HCT116 (cell line): ENCODE data around the gene ZNF224.

Experiments
- CEBPB ChIP-seq: IDR thresholded peaks from 2 replicates; pipeline ENCODE4 v1.6.1; 2012; ENCODE audit warnings: low read depth
- CTCF ChIP-seq, 3 experiments: fragments of 200-600 bp in 1 of 3; sonication (generic) in 1 of 3; IDR thresholded peaks in 2 of 3; conservative IDR thresholded peaks in 1 of 3; 2 replicates each; pipeline ENCODE4 v1.5.1; 2012 to 2017; ENCODE audit warnings: low read depth in 2 of 3, low read length in 2 of 3, antibody characterized with exemption in 1 of 3, borderline replicate concordance in 1 of 3, control low read depth in 1 of 3, mild to moderate bottlenecking in 1 of 3, mixed read lengths in 1 of 3, mixed run types in 1 of 3, moderate library complexity in 1 of 3; ENCODE audit not compliant: insufficient read depth in 1 of 3
- ELF1 ChIP-seq: IDR thresholded peaks from 2 replicates; pipeline ENCODE4 v1.6.1; 2012; ENCODE audit warnings: low read depth, borderline replicate concordance
- EZH2 ChIP-seq: fragments of 200-600 bp; sonication (generic); IDR thresholded peaks from 2 replicates; pipeline ENCODE4 v1.6.1; 2017; ENCODE audit warnings: antibody characterized with exemption, mixed run types
- EZH2phosphoT487 ChIP-seq: fragments of 200-600 bp; IDR thresholded peaks from 2 replicates; pipeline ENCODE4 v1.6.1; 2018; ENCODE audit warnings: antibody characterized with exemption, borderline replicate concordance
- FOSL1 ChIP-seq: IDR thresholded peaks from 2 replicates; pipeline ENCODE4 v1.6.1; 2012; ENCODE audit warnings: low read depth
- MAX ChIP-seq: IDR thresholded peaks from 2 replicates; pipeline ENCODE4 v1.6.1; 2012
- POLR2A ChIP-seq: IDR thresholded peaks from 2 replicates; pipeline ENCODE4 v1.7.0; 2011; ENCODE audit warnings: borderline replicate concordance; ENCODE audit not compliant: insufficient read depth, insufficient read length; ENCODE audit errors: extremely low read depth
- POLR2AphosphoS5 ChIP-seq: IDR thresholded peaks from 2 replicates; pipeline ENCODE4 v1.6.1; 2011; ENCODE audit warnings: mild to moderate bottlenecking, low read depth, low read length, moderate library complexity
- RAD21 ChIP-seq: IDR thresholded peaks from 2 replicates; pipeline ENCODE4 v1.6.1; 2012; ENCODE audit warnings: low read depth, mild to moderate bottlenecking
- REST ChIP-seq: IDR thresholded peaks from 2 replicates; pipeline ENCODE4 v1.6.1; 2012; ENCODE audit warnings: low read depth
- SIN3A ChIP-seq: IDR thresholded peaks from 2 replicates; pipeline ENCODE4 v1.6.1; 2012; ENCODE audit warnings: low read depth
- TCF7L2 ChIP-seq: IDR thresholded peaks from 2 replicates; pipeline ENCODE4 v1.7.0; 2011; ENCODE audit warnings: borderline replicate concordance, inconsistent platforms; ENCODE audit not compliant: insufficient read depth, insufficient read length; ENCODE audit errors: extremely low read depth
- ZNF274 ChIP-seq: fragments of 200-500 bp; sonication (Bioruptor generic); IDR thresholded peaks from 2 replicates; pipeline ENCODE4 v1.6.1; 2014; ENCODE audit warnings: mild to moderate bottlenecking, low read depth, low read length, inconsistent platforms

DNA sequence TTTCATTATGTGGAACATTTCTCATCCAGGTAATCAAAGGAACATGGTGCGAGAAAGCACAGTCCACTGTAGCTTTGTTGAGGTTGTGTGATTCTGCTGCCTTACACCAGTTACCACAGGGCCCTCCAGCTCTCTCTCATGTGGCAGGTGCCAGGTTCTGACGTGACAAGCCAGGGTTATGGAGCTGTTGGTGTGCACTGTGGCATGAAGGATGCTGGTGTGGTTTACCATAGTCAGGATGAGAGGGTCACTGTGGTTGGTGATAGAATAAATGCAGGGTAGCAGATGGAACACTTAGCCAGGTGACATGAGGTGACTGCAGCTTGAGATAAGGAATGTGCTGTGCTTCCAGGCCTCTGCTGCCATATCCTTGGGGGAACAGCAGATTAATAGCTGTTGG lies 34.9 kb upstream of the ZNF224 start:
- TF ChIP-seq CTCF (IDR thresholded peaks at IDR 0.05 in 2 of 3, conservative IDR thresholded peaks at IDR 0.05 in 1 of 3; ENCODE audit: borderline replicate concordance in 1 of 3, insufficient read depth in 1 of 3, low read depth in 2 of 3, low read length in 2 of 3) (no peak), TCF7L2 (no peak), POLR2A (no peak), EZH2 (no peak), ZNF274 (no peak), RAD21 (no peak), SIN3A (no peak), REST (no peak), POLR2AphosphoS5 (no peak), MAX (no peak), CEBPB (no peak), FOSL1 (no peak), EZH2phosphoT487 (no peak), ELF1 (no peak)
